ENCODE data around the gene ARL14.

- no peak for TF ChIP-seq CTCF (IDR thresholded peaks at IDR 0.05)
- TF ChIP-seq POLR2A (IDR thresholded peaks at IDR 0.05) = no peak
Observed at GRCh38 chr3:160673188-160673587, 3.8 kb upstream of the ARL14 start.

All from thyroid gland (tissue), 4 donors.